ENCODE data around the gene PRKAR1B. TPM values are rescaled to one million over a fixed set of nuclear protein-coding genes. Genes with fewer than 3 reads are reported as not detected.

PRKAR1B gene
- total RNA-seq, 1 experiment from 2014 or later = 51.7 TPM

- DNase-seq = no peak
- H3K4me3 ChIP-seq = no peak overlapping the region
- ChIA-PET CTCF (no interaction called here), POLR2A (ENCODE audit: unreplicated experiment) (interaction anchor here (0.7 kb wide), 1 partner anchor 45 kb away, joined by 3 read pairs; no protein-coding TSS in a partner anchor)
- H3K27ac ChIP-seq = no peak overlapping the region
- no peak overlapping the region for H3K4me2 ChIP-seq
- no peaks in the 10 kb centered on the region for H3K9me3 ChIP-seq (ENCODE audit: insufficient read depth, low read depth)
- TF ChIP-seq CTCF (conservative IDR thresholded peaks at IDR 0.05) (no peak), EZH2 (IDR thresholded peaks at IDR 0.05; ENCODE audit: low read depth) (no peak)
- H3K79me2 ChIP-seq (ENCODE audit: low read depth) = no peaks in the 10 kb centered on the region
- no peaks in the 10 kb centered on the region for H3K27me3 ChIP-seq (ENCODE audit: insufficient read depth, low read depth)
- intact Hi-C loops (cut with micrococcal nuclease; ENCODE audit: unreplicated experiment) = no loop called here
- no peak overlapping the region for H2AFZ ChIP-seq
- no peaks in the 10 kb centered on the region for H3K9me2 ChIP-seq (ENCODE audit: insufficient read depth)
- no peaks in the 10 kb centered on the region for H3K4me1 ChIP-seq (replicated peaks; ENCODE audit: insufficient read depth)
- H3F3A ChIP-seq (ENCODE audit: insufficient read depth, low read depth) = no peaks in the 10 kb centered on the region
- no TSS peak for BruUV-seq (replicated peaks)
- peaks cover 7% of the 10 kb centered on the region; the same call in 1 of the 2 replicates for H3K36me3 ChIP-seq (ENCODE audit: low read depth)
- peaks cover 8% of the 10 kb centered on the region; the same call in 1 of the 2 replicates for H4K20me1 ChIP-seq (ENCODE audit: insufficient read depth)
Measured at GRCh38 chr7:664402-664775, 62.7 kb downstream of the PRKAR1B start.

DNA sequence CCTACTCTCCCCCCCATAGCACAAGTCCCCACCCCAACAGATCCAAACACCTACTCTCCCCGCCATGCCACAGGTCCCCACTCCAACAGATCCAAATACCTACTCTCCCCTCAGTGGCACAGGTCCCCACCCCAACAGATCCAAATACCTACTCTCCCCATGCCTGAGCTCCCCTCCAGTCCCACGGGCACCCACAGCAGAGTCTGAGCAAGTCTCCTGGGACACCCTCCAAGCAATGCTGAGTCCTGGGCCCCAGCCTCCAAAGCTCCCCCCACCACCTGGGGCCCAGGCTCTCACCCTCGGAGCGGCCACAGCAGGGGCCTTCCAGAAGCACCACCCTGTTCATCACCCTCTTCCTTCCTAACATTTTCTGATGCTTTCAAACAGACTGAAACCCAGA lies 64.5 kb downstream of the PRKAR1B start:
- H3K9me3 ChIP-seq (ENCODE audit: insufficient read depth, low read depth) = no peaks in the 10 kb centered on the region
- H3F3A ChIP-seq (ENCODE audit: insufficient read depth, low read depth) = peaks cover 12% of the 10 kb centered on the region; the same call in 1 of the 2 replicates
- H3K9me2 ChIP-seq (ENCODE audit: insufficient read depth) = no peaks in the 10 kb centered on the region
- no peak overlapping the region for H3K4me2 ChIP-seq
- H3K27ac ChIP-seq = no peak overlapping the region
- POLR2A ChIA-PET (ENCODE audit: unreplicated experiment) = no interaction called here
- TF ChIP-seq CTCF (conservative IDR thresholded peaks at IDR 0.05) = no peak
- TF ChIP-seq EZH2 (IDR thresholded peaks at IDR 0.05; ENCODE audit: low read depth) = no peak
- no peak for DNase-seq
- H3K79me2 ChIP-seq (ENCODE audit: low read depth) = no peaks in the 10 kb centered on the region
- peaks cover 3% of the 10 kb centered on the region; the same call in 1 of the 2 replicates for H3K36me3 ChIP-seq (ENCODE audit: low read depth)
- H4K20me1 ChIP-seq (ENCODE audit: insufficient read depth) = no peaks in the 10 kb centered on the region; the same call in 1 of the 2 replicates
- H3K27me3 ChIP-seq (ENCODE audit: insufficient read depth, low read depth) = no peaks in the 10 kb centered on the region
- CTCF ChIA-PET = no interaction called here
- no peak overlapping the region for H3K4me3 ChIP-seq
- no TSS peak for BruUV-seq (replicated peaks)
- no peaks in the 10 kb centered on the region for H3K4me1 ChIP-seq (replicated peaks; ENCODE audit: insufficient read depth)
- H2AFZ ChIP-seq = no peak overlapping the region
- intact Hi-C loops (cut with micrococcal nuclease; ENCODE audit: unreplicated experiment) = no loop called here

GRCh38 chr7:659996-660395 lies 67.1 kb downstream of the PRKAR1B start:
- CTCF ChIA-PET = no interaction called here
- POLR2A ChIA-PET (ENCODE audit: unreplicated experiment) = interaction anchor here (0.6 kb wide), 2 partner anchors 193 to 430 kb away, joined by 5 to 6 read pairs; no protein-coding TSS in a partner anchor
- H3K4me3 ChIP-seq = no peak overlapping the region
- peaks cover 14% of the 10 kb centered on the region; the same call in 1 of the 2 replicates for H3F3A ChIP-seq (ENCODE audit: insufficient read depth, low read depth)
- H3K27me3 ChIP-seq (ENCODE audit: insufficient read depth, low read depth) = no peaks in the 10 kb centered on the region
- no peaks in the 10 kb centered on the region for H3K79me2 ChIP-seq (ENCODE audit: low read depth)
- H3K4me1 ChIP-seq (replicated peaks; ENCODE audit: insufficient read depth) = no peaks in the 10 kb centered on the region
- H2AFZ ChIP-seq = no peak overlapping the region
- BruUV-seq (replicated peaks) = no TSS peak
- no peak for DNase-seq
- 0 out of 2 replicates have a peak, but pooled peaks cover 2% of the 10 kb centered on the region for H3K9me3 ChIP-seq (ENCODE audit: insufficient read depth, low read depth)
- TF ChIP-seq CTCF (conservative IDR thresholded peaks at IDR 0.05) (no peak), EZH2 (IDR thresholded peaks at IDR 0.05; ENCODE audit: low read depth) (no peak)
- no peak overlapping the region for H3K4me2 ChIP-seq
- no peaks in the 10 kb centered on the region for H3K9me2 ChIP-seq (ENCODE audit: insufficient read depth)
- intact Hi-C loops (cut with micrococcal nuclease; ENCODE audit: unreplicated experiment) = no loop called here
- H3K27ac ChIP-seq = no peak overlapping the region
- H4K20me1 ChIP-seq (ENCODE audit: insufficient read depth) = no peaks in the 10 kb centered on the region; the same call in 1 of the 2 replicates
- H3K36me3 ChIP-seq (ENCODE audit: low read depth) = no peaks in the 10 kb centered on the region; the same call in 1 of the 2 replicates

Measured in PC-9 (cell line).